GM12878 (cell line): Measurements from ENCODE around the gene NPDC1. TPM values are rescaled to one million over a fixed set of nuclear protein-coding genes. Genes with fewer than 3 reads are reported as not detected.

ENCODE experiments used
- ASH2L ChIP-seq: fragments of 300-600, 200-600 bp; sonication (generic); IDR thresholded peaks from 2 replicates; pipeline ENCODE4 v1.6.1; 2017; ENCODE audit warnings: low read depth, mild to moderate bottlenecking, borderline replicate concordance
- BHLHE40 ChIP-seq, 2 experiments: fragments of 450-650 bp in 1 of 2; IDR thresholded peaks; 2 replicates each; pipeline ENCODE4 v1.6.1; 2011 to 2017; ENCODE audit warnings: low read depth in 2 of 2, borderline replicate concordance in 1 of 2, improper control_type of control experiment in 1 of 2, low read length in 1 of 2, mild to moderate bottlenecking in 1 of 2
- CEBPZ ChIP-seq: fragments of 150-350 bp; IDR thresholded peaks from 2 replicates; pipeline ENCODE4 v1.6.1; 2016; ENCODE audit warnings: low read depth, low read length
- EED ChIP-seq: sonication (generic); IDR thresholded peaks from 2 replicates; pipeline ENCODE4 v1.6.1; 2016; ENCODE audit warnings: antibody characterized with exemption, low read depth
- EGR1 ChIP-seq, 2 experiments: IDR thresholded peaks; 1 replicate in 1 of 2; 2 replicates in 1 of 2; pipeline ENCODE4 v1.6.1; 2011 to 2012; ENCODE audit warnings: low read depth in 2 of 2, low read length in 2 of 2, borderline replicate concordance in 1 of 2, mild to moderate bottlenecking in 1 of 2, moderate library complexity in 1 of 2
- EP300 ChIP-seq, 2 experiments: fragments of 150-350 bp in 1 of 2; IDR thresholded peaks; 2 replicates each; pipeline ENCODE4 v1.6.1; 2011 to 2012; ENCODE audit warnings: low read depth in 2 of 2, low read length in 2 of 2, borderline replicate concordance in 1 of 2, improper control_type of control experiment in 1 of 2, inconsistent platforms in 1 of 2; ENCODE audit not compliant: control insufficient read depth in 1 of 2
- HDAC2 ChIP-seq: fragments of 200-600 bp; sonication (generic); IDR thresholded peaks from 2 replicates; pipeline ENCODE4 v1.6.1; 2017
- IKZF1 ChIP-seq: fragments of 450-650 bp; conservative IDR thresholded peaks from 2 replicates; pipeline ENCODE4 v1.6.1; 2017; ENCODE audit warnings: antibody characterized with exemption, mild to moderate bottlenecking
- KDM1A ChIP-seq: fragments of 200-600 bp; sonication (generic); IDR thresholded peaks from 2 replicates; pipeline ENCODE4 v1.6.1; 2016; ENCODE audit warnings: borderline replicate concordance
- MEF2B ChIP-seq: fragments of 450-650 bp; IDR thresholded peaks from 2 replicates; pipeline ENCODE4 v1.6.1; 2018; ENCODE audit warnings: mild to moderate bottlenecking, moderate library complexity; ENCODE audit not compliant: partially characterized antibody, poor library complexity, severe bottlenecking
- MTA2 ChIP-seq: fragments of 450-650 bp; IDR thresholded peaks from 2 replicates; pipeline ENCODE4 v1.6.1; 2016; ENCODE audit warnings: low read depth, mild to moderate bottlenecking, moderate library complexity
- MXI1 ChIP-seq: fragments of 150-350 bp; IDR thresholded peaks from 2 replicates; pipeline ENCODE4 v1.6.1; 2011; ENCODE audit warnings: low read depth, mild to moderate bottlenecking, inconsistent platforms, low read length, improper control_type of control experiment
- NBN ChIP-seq: fragments of 450-650 bp; IDR thresholded peaks from 2 replicates; pipeline ENCODE4 v1.6.1; 2016
- NR2F1 ChIP-seq: fragments of 450-650 bp; conservative IDR thresholded peaks from 2 replicates; pipeline ENCODE4 v1.6.1; 2017; ENCODE audit warnings: mild to moderate bottlenecking
- RAD51 ChIP-seq: fragments of 450-650 bp; IDR thresholded peaks from 2 replicates; pipeline ENCODE4 v1.6.1; 2016; ENCODE audit warnings: moderate library complexity, mild to moderate bottlenecking, inconsistent platforms
- SIX5 ChIP-seq: IDR thresholded peaks from 2 replicates; pipeline ENCODE4 v1.6.1; 2011; ENCODE audit warnings: mild to moderate bottlenecking, low read depth, low read length, moderate library complexity; ENCODE audit not compliant: severe bottlenecking
- SKIL ChIP-seq: fragments of 450-650 bp; IDR thresholded peaks from 2 replicates; pipeline ENCODE4 v1.6.1; 2017; ENCODE audit warnings: mild to moderate bottlenecking, low read depth, inconsistent platforms; ENCODE audit not compliant: poor library complexity, severe bottlenecking
- SMARCA5 ChIP-seq: fragments of 450-650 bp; IDR thresholded peaks from 2 replicates; pipeline ENCODE4 v1.6.1; 2017; ENCODE audit warnings: mild to moderate bottlenecking
- SREBF2 ChIP-seq: IDR thresholded peaks from 2 replicates; pipeline ENCODE4 v1.6.1; 2012; ENCODE audit warnings: mild to moderate bottlenecking, low read length
- TCF7 ChIP-seq: IDR thresholded peaks from 2 replicates; pipeline ENCODE4 v1.6.1; 2014; ENCODE audit warnings: antibody characterized with exemption, borderline replicate concordance
- YBX1 ChIP-seq: fragments of 450-650 bp; IDR thresholded peaks from 2 replicates; pipeline ENCODE4 v1.6.1; 2016; ENCODE audit warnings: antibody characterized with exemption
- ZBED1 ChIP-seq: IDR thresholded peaks from 2 replicates; pipeline ENCODE4 v1.6.1; 2016; ENCODE audit warnings: borderline replicate concordance
- ZBTB4 ChIP-seq: fragments of 450-650 bp; formaldehyde crosslinking; IDR thresholded peaks from 2 replicates; pipeline ENCODE4 v1.4.0; 2022; ENCODE audit warnings: mild to moderate bottlenecking, moderate library complexity
- ZNF622 ChIP-seq: fragments of 450-650 bp; IDR thresholded peaks from 2 replicates; pipeline ENCODE4 v1.6.1; 2017; ENCODE audit warnings: mild to moderate bottlenecking, inconsistent platforms
- polyA plus RNA-seq, 11 experiments: library from polyadenylated mRNA; depleted of rRNA in 4 of 11; unstranded in 6 of 11; stranded (reverse) in 5 of 11; fragments of >200 nt; fragmentation: Nextera tagmentation in 4 of 11; fragmentation: Illumina TruSeq in 1 of 11; extraction: Ambion mirVana in 4 of 11; extraction: Trizol in 1 of 11; gene quantifications; 1 replicate in 1 of 11; 2 replicates in 10 of 11; pipeline versions ENCODE4 v1.2.1 to v1.2.3, GENCODE V29; 2011 to 2016; ENCODE audit warnings: inconsistent platforms in 2 of 11, missing spikeins in 2 of 11, low read depth in 1 of 11
- total RNA-seq, 4 experiments: library from RNA; depleted of rRNA in 3 of 4; stranded (reverse); fragments of >200 nt in 3 of 4; fragmentation: Illumina TruSeq in 1 of 4; extraction: Trizol in 1 of 4; gene quantifications; 2 replicates each; pipeline versions ENCODE4 v1.2.1 to v1.2.3, GENCODE V29; 2013 to 2021

Gene NPDC1
- total and polyA plus RNA-seq, 10 of the 15 experiments (the other 5 are each of a cell fraction or from before 2014, with no cell fraction given) = 0.04 to 1.7 (median 0.77) TPM; not detected in 2

GRCh38 chr9:137085920-137086530 is 40.0 kb upstream of the NPDC1 start (continued):
- no peak for TF ChIP-seq EP300 (IDR thresholded peaks at IDR 0.05; ENCODE audit: borderline replicate concordance in 1 of 2, control insufficient read depth in 1 of 2, low read depth in 2 of 2, low read length in 2 of 2)
- no peak for TF ChIP-seq MXI1
- TF ChIP-seq NR2F1 = peak; percentile 12; the same call in 1 of the 2 replicates
- no peak; the same call in 1 of the 2 replicates for TF ChIP-seq SMARCA5
- TF ChIP-seq ZBTB4 (CRISPR knock-in tag) = 0 out of 2 replicates have a peak, but pooled peaks have one; percentile 27
- TF ChIP-seq SIX5 = no peak
- TF ChIP-seq ASH2L = no peak
- no peak for TF ChIP-seq EED
- no peak for TF ChIP-seq NBN
- TF ChIP-seq ZNF622 = no peak
- no peak for TF ChIP-seq MEF2B
- no peak for TF ChIP-seq TCF7
- TF ChIP-seq IKZF1 = no peak
- TF ChIP-seq BHLHE40 (IDR thresholded peaks at IDR 0.05; ENCODE audit: borderline replicate concordance in 1 of 2, low read depth in 2 of 2, low read length in 1 of 2) = no peak
- no peak for TF ChIP-seq RAD51
- TF ChIP-seq SREBF2 = no peak
- TF ChIP-seq EGR1 (IDR thresholded peaks at IDR 0.05; ENCODE audit: borderline replicate concordance in 1 of 2, low read depth in 2 of 2, low read length in 2 of 2) = no peak
- TF ChIP-seq KDM1A = no peak
- no peak for TF ChIP-seq ZBED1
- no peak for TF ChIP-seq MTA2
- TF ChIP-seq CEBPZ = no peak
- TF ChIP-seq SKIL = no peak
- TF ChIP-seq HDAC2 = no peak
- no peak for TF ChIP-seq YBX1
